GM12878 (cell line): ENCODE data around the gene HCFC1. TPM values are rescaled to one million over a fixed set of nuclear protein-coding genes. Genes with fewer than 3 reads are reported as not detected.

Experiments used
- BHLHE40 ChIP-seq, 2 experiments: fragments of 450-650 bp in 1 of 2; IDR thresholded peaks; 2 replicates each; pipeline ENCODE4 v1.6.1; 2011 to 2017; ENCODE audit warnings: low read depth in 2 of 2, borderline replicate concordance in 1 of 2, improper control_type of control experiment in 1 of 2, low read length in 1 of 2, mild to moderate bottlenecking in 1 of 2
- CHD2 ChIP-seq: IDR thresholded peaks from 2 replicates; pipeline ENCODE4 v1.6.1; 2011; ENCODE audit warnings: low read depth, low read length, improper control_type of control experiment, borderline replicate concordance
- EGR1 ChIP-seq, 2 experiments: IDR thresholded peaks; 1 replicate in 1 of 2; 2 replicates in 1 of 2; pipeline ENCODE4 v1.6.1; 2011 to 2012; ENCODE audit warnings: low read depth in 2 of 2, low read length in 2 of 2, borderline replicate concordance in 1 of 2, mild to moderate bottlenecking in 1 of 2, moderate library complexity in 1 of 2
- EZH2 ChIP-seq: IDR thresholded peaks from 2 replicates; pipeline ENCODE4 v1.6.1; 2012; ENCODE audit warnings: low read depth, mild to moderate bottlenecking, control low read depth, inconsistent platforms, low read length, borderline replicate concordance; ENCODE audit not compliant: control insufficient read depth
- GABPA ChIP-seq: IDR thresholded peaks from 2 replicates; pipeline ENCODE4 v1.6.1; 2014; ENCODE audit warnings: antibody characterized with exemption, low read depth, mild to moderate bottlenecking, inconsistent platforms
- HDAC2 ChIP-seq: fragments of 200-600 bp; sonication (generic); IDR thresholded peaks from 2 replicates; pipeline ENCODE4 v1.6.1; 2017
- HDAC6 ChIP-seq: fragments of 200-600 bp; sonication (generic); IDR thresholded peaks from one replicate; pipeline ENCODE4 v1.8.0; 2017; ENCODE audit warnings: antibody characterized with exemption; ENCODE audit not compliant: unreplicated experiment
- JUND ChIP-seq: IDR thresholded peaks from 2 replicates; pipeline ENCODE4 v1.6.1; 2012; ENCODE audit warnings: low read depth, mild to moderate bottlenecking, low read length, improper control_type of control experiment, moderate library complexity
- LARP7 ChIP-seq: fragments of 450-650 bp; IDR thresholded peaks from 2 replicates; pipeline ENCODE4 v1.6.1; 2017; ENCODE audit warnings: mild to moderate bottlenecking
- MEF2A ChIP-seq: IDR thresholded peaks from 2 replicates; pipeline ENCODE4 v1.6.1; 2011; ENCODE audit warnings: low read depth, mild to moderate bottlenecking, low read length, moderate library complexity; ENCODE audit not compliant: insufficient read depth
- MTA3 ChIP-seq: IDR thresholded peaks from 2 replicates; pipeline ENCODE4 v1.6.1; 2012; ENCODE audit warnings: low read length, inconsistent platforms, borderline replicate concordance
- NFXL1 ChIP-seq: fragments of 450-650 bp; IDR thresholded peaks from 2 replicates; pipeline ENCODE4 v1.6.1; 2017; ENCODE audit warnings: antibody characterized with exemption, mild to moderate bottlenecking, borderline replicate concordance
- NRF1 ChIP-seq: conservative IDR thresholded peaks from 2 replicates; pipeline ENCODE4 v1.6.1; 2011; ENCODE audit warnings: mild to moderate bottlenecking, low read depth, low read length, improper control_type of control experiment
- POLR2AphosphoS5 ChIP-seq: IDR thresholded peaks from 2 replicates; pipeline ENCODE4 v1.6.1; 2011; ENCODE audit warnings: mild to moderate bottlenecking, low read length, inconsistent platforms
- RCOR1 ChIP-seq: conservative IDR thresholded peaks from 2 replicates; pipeline ENCODE4 v1.6.1; 2012; ENCODE audit warnings: low read depth, low read length, improper control_type of control experiment
- SP1 ChIP-seq: IDR thresholded peaks from one replicate; pipeline ENCODE4 v1.6.1; 2011; ENCODE audit warnings: low read depth, low read length
- SUZ12 ChIP-seq: fragments of 200-600 bp; sonication (generic); IDR thresholded peaks from one replicate; pipeline ENCODE4 v1.6.1; 2018; ENCODE audit warnings: antibody characterized with exemption, mild to moderate bottlenecking; ENCODE audit not compliant: unreplicated experiment
- TCF3 ChIP-seq: IDR thresholded peaks from 2 replicates; pipeline ENCODE4 v1.6.1; 2012; ENCODE audit warnings: low read depth, mild to moderate bottlenecking, low read length, borderline replicate concordance; ENCODE audit not compliant: insufficient read depth
- TCF7 ChIP-seq: IDR thresholded peaks from 2 replicates; pipeline ENCODE4 v1.6.1; 2014; ENCODE audit warnings: antibody characterized with exemption, borderline replicate concordance
- ZNF274 ChIP-seq: IDR thresholded peaks from one replicate; pipeline ENCODE4 v1.8.0; 2011; ENCODE audit not compliant: insufficient read length, insufficient read depth
- polyA plus RNA-seq, 11 experiments: library from polyadenylated mRNA; depleted of rRNA in 4 of 11; unstranded in 6 of 11; stranded (reverse) in 5 of 11; fragments of >200 nt; fragmentation: Nextera tagmentation in 4 of 11; fragmentation: Illumina TruSeq in 1 of 11; extraction: Ambion mirVana in 4 of 11; extraction: Trizol in 1 of 11; gene quantifications; 1 replicate in 1 of 11; 2 replicates in 10 of 11; pipeline versions ENCODE4 v1.2.1 to v1.2.3, GENCODE V29; 2011 to 2016; ENCODE audit warnings: inconsistent platforms in 2 of 11, missing spikeins in 2 of 11, low read depth in 1 of 11
- total RNA-seq, 4 experiments: library from RNA; depleted of rRNA in 3 of 4; stranded (reverse); fragments of >200 nt in 3 of 4; fragmentation: Illumina TruSeq in 1 of 4; extraction: Trizol in 1 of 4; gene quantifications; 2 replicates each; pipeline versions ENCODE4 v1.2.1 to v1.2.3, GENCODE V29; 2013 to 2021
- TF ChIP-seq, protein P1 (sequence below): IDR thresholded peaks from 2 replicates; pipeline ENCODE4 v1.6.1; 2012; ENCODE audit warnings: low read length, inconsistent platforms
- TF ChIP-seq, protein P2 (sequence below): IDR thresholded peaks from 2 replicates; pipeline ENCODE4 v1.6.1; 2012; ENCODE audit warnings: improper control_type of control experiment, low read depth, low read length; ENCODE audit not compliant: insufficient replicate concordance
- TF ChIP-seq, protein P3 (sequence below): fragments of 450-650 bp; IDR thresholded peaks from 2 replicates; pipeline ENCODE4 v1.6.1; 2017; ENCODE audit warnings: antibody characterized with exemption, mild to moderate bottlenecking, moderate library complexity

Gene HCFC1
- total and polyA plus RNA-seq, 10 of the 15 experiments (the other 5 are each of a cell fraction or from before 2014, with no cell fraction given): 3.9 to 92.7 (median 23.5) TPM

DNA sequence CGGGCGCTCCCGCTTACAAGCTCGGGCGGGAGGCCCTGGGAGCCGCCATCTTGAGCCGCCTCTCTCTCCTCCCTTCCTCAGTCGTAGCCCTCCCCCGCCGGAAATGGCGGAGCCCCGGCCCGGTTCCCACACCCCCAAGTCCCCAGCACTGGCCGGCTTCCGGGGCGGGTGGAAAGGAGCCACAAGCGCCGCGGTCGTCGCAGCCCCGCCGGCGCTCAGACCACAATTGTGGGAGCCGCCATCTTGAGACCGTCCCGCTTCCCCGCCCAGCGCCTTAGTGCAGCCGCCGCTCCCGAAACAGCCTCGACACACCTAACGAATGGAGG is 531 bp downstream of the HCFC1 start (continued):
- TF ChIP-seq CHD2 (peak; percentile 74), LARP7 (no peak), HDAC6 (no peak), NRF1 (no peak), SUZ12 (no peak), MEF2A (no peak), BHLHE40 (IDR thresholded peaks at IDR 0.05; ENCODE audit: borderline replicate concordance in 1 of 2, low read depth in 2 of 2, low read length in 1 of 2) (0 out of 4 replicates have a peak, but pooled peaks of 1 of the 2 experiments have one; percentile 9), SP1 (no peak), JUND (no peak), ZNF274 (no peak), RCOR1 (0 out of 2 replicates have a peak, but pooled peaks have one; percentile 0), POLR2AphosphoS5 (peak; percentile 73; the same call in 1 of the 2 replicates), NFXL1 (no peak), HDAC2 (no peak), GABPA (peak; percentile 87), TCF3 (no peak), MTA3 (no peak), TCF7 (no peak), EZH2 (no peak), EGR1 (IDR thresholded peaks at IDR 0.05; ENCODE audit: borderline replicate concordance in 1 of 2, low read depth in 2 of 2, low read length in 2 of 2) (0 out of 3 replicates have a peak, but pooled peaks of 1 of the 2 experiments have one; percentile 46)
- TF ChIP-seq, protein P1, sequence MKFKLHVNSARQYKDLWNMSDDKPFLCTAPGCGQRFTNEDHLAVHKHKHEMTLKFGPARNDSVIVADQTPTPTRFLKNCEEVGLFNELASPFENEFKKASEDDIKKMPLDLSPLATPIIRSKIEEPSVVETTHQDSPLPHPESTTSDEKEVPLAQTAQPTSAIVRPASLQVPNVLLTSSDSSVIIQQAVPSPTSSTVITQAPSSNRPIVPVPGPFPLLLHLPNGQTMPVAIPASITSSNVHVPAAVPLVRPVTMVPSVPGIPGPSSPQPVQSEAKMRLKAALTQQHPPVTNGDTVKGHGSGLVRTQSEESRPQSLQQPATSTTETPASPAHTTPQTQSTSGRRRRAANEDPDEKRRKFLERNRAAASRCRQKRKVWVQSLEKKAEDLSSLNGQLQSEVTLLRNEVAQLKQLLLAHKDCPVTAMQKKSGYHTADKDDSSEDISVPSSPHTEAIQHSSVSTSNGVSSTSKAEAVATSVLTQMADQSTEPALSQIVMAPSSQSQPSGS: no peak
- TF ChIP-seq, protein P2, sequence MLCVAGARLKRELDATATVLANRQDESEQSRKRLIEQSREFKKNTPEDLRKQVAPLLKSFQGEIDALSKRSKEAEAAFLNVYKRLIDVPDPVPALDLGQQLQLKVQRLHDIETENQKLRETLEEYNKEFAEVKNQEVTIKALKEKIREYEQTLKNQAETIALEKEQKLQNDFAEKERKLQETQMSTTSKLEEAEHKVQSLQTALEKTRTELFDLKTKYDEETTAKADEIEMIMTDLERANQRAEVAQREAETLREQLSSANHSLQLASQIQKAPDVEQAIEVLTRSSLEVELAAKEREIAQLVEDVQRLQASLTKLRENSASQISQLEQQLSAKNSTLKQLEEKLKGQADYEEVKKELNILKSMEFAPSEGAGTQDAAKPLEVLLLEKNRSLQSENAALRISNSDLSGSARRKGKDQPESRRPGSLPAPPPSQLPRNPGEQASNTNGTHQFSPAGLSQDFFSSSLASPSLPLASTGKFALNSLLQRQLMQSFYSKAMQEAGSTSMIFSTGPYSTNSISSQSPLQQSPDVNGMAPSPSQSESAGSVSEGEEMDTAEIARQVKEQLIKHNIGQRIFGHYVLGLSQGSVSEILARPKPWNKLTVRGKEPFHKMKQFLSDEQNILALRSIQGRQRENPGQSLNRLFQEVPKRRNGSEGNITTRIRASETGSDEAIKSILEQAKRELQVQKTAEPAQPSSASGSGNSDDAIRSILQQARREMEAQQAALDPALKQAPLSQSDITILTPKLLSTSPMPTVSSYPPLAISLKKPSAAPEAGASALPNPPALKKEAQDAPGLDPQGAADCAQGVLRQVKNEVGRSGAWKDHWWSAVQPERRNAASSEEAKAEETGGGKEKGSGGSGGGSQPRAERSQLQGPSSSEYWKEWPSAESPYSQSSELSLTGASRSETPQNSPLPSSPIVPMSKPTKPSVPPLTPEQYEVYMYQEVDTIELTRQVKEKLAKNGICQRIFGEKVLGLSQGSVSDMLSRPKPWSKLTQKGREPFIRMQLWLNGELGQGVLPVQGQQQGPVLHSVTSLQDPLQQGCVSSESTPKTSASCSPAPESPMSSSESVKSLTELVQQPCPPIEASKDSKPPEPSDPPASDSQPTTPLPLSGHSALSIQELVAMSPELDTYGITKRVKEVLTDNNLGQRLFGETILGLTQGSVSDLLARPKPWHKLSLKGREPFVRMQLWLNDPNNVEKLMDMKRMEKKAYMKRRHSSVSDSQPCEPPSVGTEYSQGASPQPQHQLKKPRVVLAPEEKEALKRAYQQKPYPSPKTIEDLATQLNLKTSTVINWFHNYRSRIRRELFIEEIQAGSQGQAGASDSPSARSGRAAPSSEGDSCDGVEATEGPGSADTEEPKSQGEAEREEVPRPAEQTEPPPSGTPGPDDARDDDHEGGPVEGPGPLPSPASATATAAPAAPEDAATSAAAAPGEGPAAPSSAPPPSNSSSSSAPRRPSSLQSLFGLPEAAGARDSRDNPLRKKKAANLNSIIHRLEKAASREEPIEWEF: no peak
- TF ChIP-seq, protein P3, sequence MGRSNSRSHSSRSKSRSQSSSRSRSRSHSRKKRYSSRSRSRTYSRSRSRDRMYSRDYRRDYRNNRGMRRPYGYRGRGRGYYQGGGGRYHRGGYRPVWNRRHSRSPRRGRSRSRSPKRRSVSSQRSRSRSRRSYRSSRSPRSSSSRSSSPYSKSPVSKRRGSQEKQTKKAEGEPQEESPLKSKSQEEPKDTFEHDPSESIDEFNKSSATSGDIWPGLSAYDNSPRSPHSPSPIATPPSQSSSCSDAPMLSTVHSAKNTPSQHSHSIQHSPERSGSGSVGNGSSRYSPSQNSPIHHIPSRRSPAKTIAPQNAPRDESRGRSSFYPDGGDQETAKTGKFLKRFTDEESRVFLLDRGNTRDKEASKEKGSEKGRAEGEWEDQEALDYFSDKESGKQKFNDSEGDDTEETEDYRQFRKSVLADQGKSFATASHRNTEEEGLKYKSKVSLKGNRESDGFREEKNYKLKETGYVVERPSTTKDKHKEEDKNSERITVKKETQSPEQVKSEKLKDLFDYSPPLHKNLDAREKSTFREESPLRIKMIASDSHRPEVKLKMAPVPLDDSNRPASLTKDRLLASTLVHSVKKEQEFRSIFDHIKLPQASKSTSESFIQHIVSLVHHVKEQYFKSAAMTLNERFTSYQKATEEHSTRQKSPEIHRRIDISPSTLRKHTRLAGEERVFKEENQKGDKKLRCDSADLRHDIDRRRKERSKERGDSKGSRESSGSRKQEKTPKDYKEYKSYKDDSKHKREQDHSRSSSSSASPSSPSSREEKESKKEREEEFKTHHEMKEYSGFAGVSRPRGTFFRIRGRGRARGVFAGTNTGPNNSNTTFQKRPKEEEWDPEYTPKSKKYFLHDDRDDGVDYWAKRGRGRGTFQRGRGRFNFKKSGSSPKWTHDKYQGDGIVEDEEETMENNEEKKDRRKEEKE: no peak
